ENCODE results near the gene HDAC5.

Gene HDAC5

GRCh38 chr17:44086364-44087311 lies 36.8 kb downstream of the HDAC5 start:
- DNase-seq = peak; percentile 88

GRCh38 chr17:44085908-44086307 lies 37.5 kb downstream of the HDAC5 start:
- no peak for DNase-seq

- DNase-seq = no peak
Observed at GRCh38 chr17:44084921-44085320, 38.5 kb downstream of the HDAC5 start.

- peak; percentile 55 for DNase-seq
Observed at GRCh38 chr17:44084131-44084538, 39.3 kb downstream of the HDAC5 start.

GRCh38 chr17:44083250-44083849 lies 40.1 kb downstream of the HDAC5 start:
- peak; percentile 21 for DNase-seq

- DNase-seq = no peak
Observed at GRCh38 chr17:44082256-44082927, 41.0 kb downstream of the HDAC5 start.

- no peak for DNase-seq
Observed at GRCh38 chr17:44081681-44082080, 41.8 kb downstream of the HDAC5 start.

GRCh38 chr17:44079877-44080821 lies 43.3 kb downstream of the HDAC5 start:
- DNase-seq = no peak

- no peak for DNase-seq
Observed at GRCh38 chr17:44078412-44078811, 45.0 kb downstream of the HDAC5 start.

- no peak for DNase-seq
Observed at GRCh38 chr17:44077595-44077909, 45.9 kb downstream of the HDAC5 start.

GRCh38 chr17:44076716-44077594 lies 46.5 kb downstream of the HDAC5 start:
- DNase-seq = peak; percentile 19

GRCh38 chr17:44075598-44076293 lies 47.7 kb downstream of the HDAC5 start:
- no peak for DNase-seq

- no peak for DNase-seq
Observed at GRCh38 chr17:44074911-44075285, 48.5 kb downstream of the HDAC5 start.

GRCh38 chr17:44074231-44074910 lies 49.1 kb downstream of the HDAC5 start:
- DNase-seq = peak; percentile 69

- DNase-seq = peak; percentile 45
Observed at GRCh38 chr17:44071772-44072171, 51.7 kb downstream of the HDAC5 start.

GRCh38 chr17:44071198-44071520 lies 52.3 kb downstream of the HDAC5 start:
- DNase-seq = no peak

GRCh38 chr17:44070455-44071197 lies 52.8 kb downstream of the HDAC5 start, which contains the start of gene G6PC3:
TSS of gene G6PC3 (plus strand) at chr17:44070735. CDS start at chr17:44070966, 231 bp downstream.
- DNase-seq = peak; percentile 100

- DNase-seq = no peak
Observed at GRCh38 chr17:44069974-44070454, 53.4 kb downstream of the HDAC5 start.

- DNase-seq = no peak
Observed at GRCh38 chr17:44067545-44067940, 55.9 kb downstream of the HDAC5 start.
